ENCODE results near the gene ERBB2.
"Not testable (repeated sequence)": the region's sequence is repeated elsewhere in the genome, so short reads cannot be mapped to it uniquely, and the experiment has no call there.

ERBB2 gene

GRCh38 chr17:39676198-39676819 lies 23.6 kb upstream of the ERBB2 start:
- H3K4me3 ChIP-seq (ENCODE audit: low read length), result no peak overlapping the region
- DNase-seq (ENCODE audit: low read depth, low spot score), result peak; percentile 80

GRCh38 chr17:39677072-39677471 lies 22.8 kb upstream of the ERBB2 start:
- no peak for DNase-seq (ENCODE audit: low read depth, low spot score)
- no peak overlapping the region for H3K4me3 ChIP-seq (ENCODE audit: low read length)

- no peak overlapping the region for H3K4me3 ChIP-seq (ENCODE audit: low read length)
- DNase-seq (ENCODE audit: low read depth, low spot score), result no peak
Measured at GRCh38 chr17:39677542-39678339, 22.1 kb upstream of the ERBB2 start.

- DNase-seq (ENCODE audit: low read depth, low spot score), result no peak
Measured at GRCh38 chr17:39678340-39679116, 21.3 kb upstream of the ERBB2 start.

GRCh38 chr17:39679521-39680192 lies 20.2 kb upstream of the ERBB2 start:
- peak overlapping the region; percentile 18 for H3K4me3 ChIP-seq (ENCODE audit: low read length)
- peak; percentile 87 for DNase-seq (ENCODE audit: low read depth, low spot score)

More at GRCh38 chr17:39678340-39679116, 21.3 kb upstream of the ERBB2 start:
- H3K4me3 ChIP-seq (ENCODE audit: low read length), result no peak overlapping the region

- no peak for DNase-seq (ENCODE audit: low read depth, low spot score)
- no peak overlapping the region for H3K4me3 ChIP-seq (ENCODE audit: low read length)
Measured at GRCh38 chr17:39683295-39683939, 16.4 kb upstream of the ERBB2 start.

GRCh38 chr17:39684369-39685192 lies 15.3 kb upstream of the ERBB2 start:
- DNase-seq (ENCODE audit: low read depth, low spot score), result no peak
- no peak overlapping the region for H3K4me3 ChIP-seq (ENCODE audit: low read length)

GRCh38 chr17:39687101-39687545 lies 12.7 kb upstream of the ERBB2 start:
- DNase-seq (ENCODE audit: low read depth, low spot score), result no peak
- H3K4me3 ChIP-seq (ENCODE audit: low read length), result peak overlapping the region; percentile 69

GRCh38 chr17:39687546-39688474 lies 12.1 kb upstream of the ERBB2 start, which contains the start of gene PGAP3:
TSS of gene PGAP3 (minus strand) at chr17:39688057. CDS start at chr17:39688014, 43 bp downstream.
- DNase-seq (ENCODE audit: low read depth, low spot score), result peak; percentile 79
- peak within 1 kb of the TSS; percentile 69 for H3K4me3 ChIP-seq (ENCODE audit: low read length)

GRCh38 chr17:39688475-39688835 lies 11.4 kb upstream of the ERBB2 start:
- no peak for DNase-seq (ENCODE audit: low read depth, low spot score)

GRCh38 chr17:39688945-39689344 lies 10.9 kb upstream of the ERBB2 start:
- peak overlapping the region; percentile 69 for H3K4me3 ChIP-seq (ENCODE audit: low read length)
- no peak for DNase-seq (ENCODE audit: low read depth, low spot score)

More at GRCh38 chr17:39688475-39688835, 11.4 kb upstream of the ERBB2 start:
- peak overlapping the region; percentile 69 for H3K4me3 ChIP-seq (ENCODE audit: low read length)

- H3K4me3 ChIP-seq (ENCODE audit: low read length), result no peak overlapping the region
- DNase-seq (ENCODE audit: low read depth, low spot score), result no peak
Measured at GRCh38 chr17:39694593-39694992, 5.3 kb upstream of the ERBB2 start.

GRCh38 chr17:39695089-39695474 lies 4.8 kb upstream of the ERBB2 start:
- no peak overlapping the region for H3K4me3 ChIP-seq (ENCODE audit: low read length)
- no peak for DNase-seq (ENCODE audit: low read depth, low spot score)

- H3K4me3 ChIP-seq (ENCODE audit: low read length), result no peak overlapping the region
- DNase-seq (ENCODE audit: low read depth, low spot score), result no peak
Measured at GRCh38 chr17:39696731-39697130, 3.1 kb upstream of the ERBB2 start.

GRCh38 chr17:39697961-39698360 lies 1.9 kb upstream of the ERBB2 start:
- DNase-seq (ENCODE audit: low read depth, low spot score), result no peak
- H3K4me3 ChIP-seq (ENCODE audit: low read length), result no peak overlapping the region

GRCh38 chr17:39699157-39699817 lies 577 bp upstream of the ERBB2 start:
- not testable (repeated sequence) for H3K4me3 ChIP-seq (ENCODE audit: low read length); DNase-seq (ENCODE audit: low read depth, low spot score)
